Endodermal cell (in vitro differentiated cells): Measurements from ENCODE around the gene EIF3B. TPM values are rescaled to one million over a fixed set of nuclear protein-coding genes. Genes with fewer than 3 reads are reported as not detected.

ENCODE experiments used
- DNase-seq: peaks from one replicate; pipeline ENCODE4 v3.0.0-alpha.2; 2017
- H3K27ac ChIP-seq: 2 replicates; pipeline ENCODE4 v1.5.1; 2013; ENCODE audit warnings: mild to moderate bottlenecking, low read depth, low read length, moderate library complexity
- H3K27me3 ChIP-seq: 2 replicates; pipeline ENCODE4 v1.6.1; 2013; ENCODE audit warnings: mild to moderate bottlenecking, low read length, moderate library complexity; ENCODE audit not compliant: insufficient read depth, control insufficient read depth, poor library complexity, severe bottlenecking
- H3K36me3 ChIP-seq: 2 replicates; pipeline ENCODE4 v1.7.0; 2013; ENCODE audit warnings: mild to moderate bottlenecking, low read length, moderate library complexity; ENCODE audit not compliant: control insufficient read depth, insufficient read depth
- H3K4me1 ChIP-seq: one replicate; pipeline ENCODE4 v1.7.0; 2013; ENCODE audit warnings: low read length; ENCODE audit not compliant: control insufficient read depth, insufficient read depth
- H3K4me3 ChIP-seq: 2 replicates; pipeline ENCODE4 v1.5.1; 2013; ENCODE audit warnings: mild to moderate bottlenecking, low read length, moderate library complexity
- H3K9ac ChIP-seq: 2 replicates; pipeline ENCODE4 v1.6.1; 2013; ENCODE audit warnings: mild to moderate bottlenecking, low read length, moderate library complexity; ENCODE audit not compliant: poor library complexity, severe bottlenecking; ENCODE audit errors: extremely low read depth
- H3K9me3 ChIP-seq: 2 replicates; pipeline ENCODE4 v1.6.1; 2013; ENCODE audit warnings: mild to moderate bottlenecking, low read length, moderate library complexity; ENCODE audit not compliant: control insufficient read depth
- H3K27ac Mint-ChIP-seq: 2 replicates; pipeline ENCODE4 v1.8.0; 2020; ENCODE audit warnings: mixed read lengths
- H3K27me3 Mint-ChIP-seq: 2 replicates; pipeline ENCODE4 v1.8.0; 2021; ENCODE audit warnings: mild to moderate bottlenecking, mixed read lengths; ENCODE audit not compliant: insufficient read depth
- H3K36me3 Mint-ChIP-seq: 2 replicates; pipeline ENCODE4 v1.8.0; 2020; ENCODE audit warnings: low read depth, mixed read lengths
- H3K4me1 Mint-ChIP-seq: 2 replicates; pipeline ENCODE4 v1.8.0; 2020; ENCODE audit warnings: mixed read lengths
- H3K4me3 Mint-ChIP-seq: 2 replicates; pipeline ENCODE4 v1.8.0; 2020; ENCODE audit warnings: mild to moderate bottlenecking, moderate library complexity, mixed read lengths
- H3K9me3 Mint-ChIP-seq: 2 replicates; pipeline ENCODE4 v1.8.0; 2020; ENCODE audit warnings: mild to moderate bottlenecking, mixed read lengths
- WGBS, 2 experiments: methylation state at CpG; one replicate each; pipeline versions ENCODE4 v1.1.5 to v1.1.7; 2013; ENCODE audit warnings: missing lambda C conversion rate in 2 of 2, mixed read lengths in 1 of 2; ENCODE audit not compliant: insufficient coverage in 1 of 2, insufficient read length in 1 of 2; 5-methylcytosine and 5-hydroxymethylcytosine counted together
- total RNA-seq, 2 donors: library from RNA; stranded (reverse); fragmentation: NEBNext Ultra II Directional in 1 of 2; extraction: Animal tissue kit (Norgen Biotek cat#: 25700) in 1 of 2; gene quantifications; 2 replicates in 1 of 2; 3 replicates in 1 of 2; pipeline ENCODE4 v1.2.1, GENCODE V29; 2021
- TF ChIP-seq, protein P1 (sequence below): fragments of 200-600 bp; sonication (generic); conservative IDR thresholded peaks from 2 replicates; pipeline ENCODE4 v1.5.0; 2021; ENCODE audit warnings: antibody characterized with exemption, mild to moderate bottlenecking

The EIF3B gene
- total RNA-seq, 2 donors from 2014 or later, result 172 to 220 TPM

DNA sequence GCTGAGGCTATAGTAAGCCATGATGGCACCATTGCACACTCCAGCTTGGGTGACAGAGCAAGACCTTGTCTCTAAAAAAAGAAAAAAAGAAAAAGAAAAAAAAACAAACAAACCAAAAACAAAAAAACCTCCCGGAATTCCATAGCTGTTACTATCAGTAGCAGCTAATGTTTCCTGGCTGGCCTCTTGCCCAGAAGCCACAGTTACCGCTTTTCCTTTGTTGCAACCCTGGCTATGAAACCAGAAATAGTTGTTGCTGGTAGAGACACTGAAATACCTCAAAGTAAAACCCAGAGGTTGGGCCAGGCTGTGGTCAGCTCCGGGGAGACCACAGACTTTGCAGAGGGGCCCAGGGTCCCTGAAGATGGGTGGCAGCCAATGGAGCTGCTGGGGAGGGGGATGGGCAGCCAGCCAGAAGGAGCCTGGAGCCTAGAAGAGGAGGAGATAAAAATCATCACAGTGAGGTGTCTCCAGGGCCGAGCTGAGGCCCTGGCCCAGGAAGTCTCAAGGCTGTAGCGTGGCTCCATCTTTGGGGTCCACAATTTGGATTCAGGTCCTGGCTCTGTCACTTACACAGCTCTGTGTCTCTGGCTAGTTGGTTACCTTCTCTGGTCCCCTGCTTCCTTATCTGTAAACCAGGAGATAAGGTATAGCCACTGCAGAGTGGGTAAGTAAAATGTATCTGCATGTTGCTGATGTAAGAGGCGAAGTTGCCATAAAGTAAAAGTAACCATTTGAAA, 45.4 kb downstream of the EIF3B start:
- WGBS, 2 experiments, result 74 to 81% methylated on average over 3 to 6 of the region's 6 CpGs
- peak; percentile 70 for DNase-seq
- Mint-ChIP-seq H3K27ac (peak overlapping the region; percentile 79), H3K27me3 (no peaks in the 10 kb centered on the region), H3K9me3 (no peaks in the 10 kb centered on the region), H3K36me3 (no peaks in the 10 kb centered on the region), H3K4me1 (peaks cover 18% of the 10 kb centered on the region), H3K4me3 (no peak overlapping the region)
- H3K9ac ChIP-seq, result no peak overlapping the region
- no peaks in the 10 kb centered on the region for H3K36me3 ChIP-seq
- no peaks in the 10 kb centered on the region for H3K27me3 ChIP-seq
- H3K9me3 ChIP-seq, result no peaks in the 10 kb centered on the region
- peak overlapping the region; percentile 16 for H3K27ac ChIP-seq
- TF ChIP-seq, protein P1, sequence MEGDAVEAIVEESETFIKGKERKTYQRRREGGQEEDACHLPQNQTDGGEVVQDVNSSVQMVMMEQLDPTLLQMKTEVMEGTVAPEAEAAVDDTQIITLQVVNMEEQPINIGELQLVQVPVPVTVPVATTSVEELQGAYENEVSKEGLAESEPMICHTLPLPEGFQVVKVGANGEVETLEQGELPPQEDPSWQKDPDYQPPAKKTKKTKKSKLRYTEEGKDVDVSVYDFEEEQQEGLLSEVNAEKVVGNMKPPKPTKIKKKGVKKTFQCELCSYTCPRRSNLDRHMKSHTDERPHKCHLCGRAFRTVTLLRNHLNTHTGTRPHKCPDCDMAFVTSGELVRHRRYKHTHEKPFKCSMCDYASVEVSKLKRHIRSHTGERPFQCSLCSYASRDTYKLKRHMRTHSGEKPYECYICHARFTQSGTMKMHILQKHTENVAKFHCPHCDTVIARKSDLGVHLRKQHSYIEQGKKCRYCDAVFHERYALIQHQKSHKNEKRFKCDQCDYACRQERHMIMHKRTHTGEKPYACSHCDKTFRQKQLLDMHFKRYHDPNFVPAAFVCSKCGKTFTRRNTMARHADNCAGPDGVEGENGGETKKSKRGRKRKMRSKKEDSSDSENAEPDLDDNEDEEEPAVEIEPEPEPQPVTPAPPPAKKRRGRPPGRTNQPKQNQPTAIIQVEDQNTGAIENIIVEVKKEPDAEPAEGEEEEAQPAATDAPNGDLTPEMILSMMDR, result no peak
- H3K4me1 ChIP-seq, result peaks cover 8% of the 10 kb centered on the region
- no peak overlapping the region for H3K4me3 ChIP-seq

DNA sequence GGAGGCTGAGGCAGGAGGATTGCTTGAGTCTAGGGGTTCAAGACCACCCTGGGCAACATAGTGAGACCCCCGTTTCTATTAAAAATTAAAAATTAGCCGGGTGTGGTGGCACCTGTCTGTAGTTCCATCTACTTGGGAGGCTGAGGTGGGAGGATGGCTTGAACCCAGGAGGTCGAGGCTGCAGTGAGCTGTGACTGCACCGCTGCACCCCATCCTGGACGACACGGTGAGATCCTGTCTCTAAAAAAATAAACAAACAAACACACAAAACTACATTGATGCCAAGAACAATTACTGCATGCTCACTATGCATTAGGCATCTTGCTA, 48.0 kb downstream of the EIF3B start:
- Histone ChIP-seq H3K4me1 (peaks cover 8% of the 10 kb centered on the region), H3K27me3 (no peaks in the 10 kb centered on the region), H3K4me3 (peak overlapping the region; percentile 81), H3K9ac (no peak overlapping the region), H3K36me3 (no peaks in the 10 kb centered on the region), H3K27ac (peak overlapping the region; percentile 4), H3K9me3 (no peaks in the 10 kb centered on the region)
- peaks cover 4% of the 10 kb centered on the region for H3K36me3 Mint-ChIP-seq
- DNase-seq, result no peak
- H3K27ac Mint-ChIP-seq, result peak overlapping the region; percentile 78
- 84 to 90% methylated on average over 5 to 6 of the region's 6 CpGs for WGBS, 2 experiments
- no peaks in the 10 kb centered on the region for H3K9me3 Mint-ChIP-seq
- H3K27me3 Mint-ChIP-seq, result no peaks in the 10 kb centered on the region
- H3K4me3 Mint-ChIP-seq, result peak overlapping the region; percentile 65
- TF ChIP-seq, protein P1, result no peak
- H3K4me1 Mint-ChIP-seq, result peaks cover 24% of the 10 kb centered on the region

DNA sequence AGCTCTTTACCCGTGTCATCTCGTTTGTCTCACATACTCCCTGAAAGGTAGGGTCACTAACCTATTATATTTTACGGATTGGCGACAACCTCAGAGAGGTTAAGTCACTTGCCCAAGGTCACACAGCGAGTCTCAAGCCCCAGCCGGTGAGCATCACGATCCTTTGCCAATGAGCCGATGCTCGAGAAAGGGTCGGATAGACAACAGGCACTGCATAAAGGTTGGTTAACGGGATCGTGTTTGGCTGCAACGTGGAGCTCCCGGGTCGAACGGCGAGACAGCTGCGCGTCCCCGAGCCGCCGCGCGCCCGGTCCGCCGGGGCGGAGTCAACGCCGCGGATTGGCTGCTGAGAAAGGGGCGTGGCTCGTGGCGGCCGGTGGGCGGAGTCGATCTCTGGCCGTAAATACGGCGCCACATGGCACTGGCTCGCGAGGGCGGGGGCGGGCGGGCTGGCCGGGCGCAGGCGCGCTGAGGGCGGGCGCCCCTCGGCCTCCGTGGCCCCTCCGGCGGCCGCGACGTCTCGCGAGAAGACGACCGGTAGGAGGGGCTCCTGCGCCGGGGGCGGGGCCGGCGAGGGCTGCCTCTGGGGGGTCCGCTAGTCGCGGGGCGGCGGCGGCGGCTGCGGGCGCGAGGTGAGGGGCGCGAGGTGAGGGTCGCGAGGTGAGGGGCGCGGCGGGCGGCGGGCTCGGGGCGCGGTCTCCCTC, 48.5 kb downstream of the EIF3B start, which contains the start of gene CHST12:
TSS of gene CHST12 (plus strand) at position 598 of the 704 bp plus-strand sequence. CDS start 29,029 bp downstream, outside the sequence.
- no peaks in the 10 kb centered on the region for H3K9me3 Mint-ChIP-seq
- Histone ChIP-seq H3K27me3 (no peaks in the 10 kb centered on the region), H3K9ac (peak within 1 kb of the TSS; percentile 67), H3K4me3 (peak within 1 kb of the TSS; percentile 89), H3K36me3 (no peaks in the 10 kb centered on the region), H3K27ac (peak within 1 kb of the TSS; percentile 4), H3K4me1 (peaks cover 8% of the 10 kb centered on the region), H3K9me3 (no peaks in the 10 kb centered on the region)
- TF ChIP-seq, protein P1, result no peak
- WGBS, 2 experiments, result 1 to 4% methylated on average over 17 to 89 of the region's 89 CpGs
- peak; percentile 98 for DNase-seq
- peak within 1 kb of the TSS; percentile 78 for H3K27ac Mint-ChIP-seq
- peaks cover 4% of the 10 kb centered on the region for H3K36me3 Mint-ChIP-seq
- H3K4me1 Mint-ChIP-seq, result peaks cover 24% of the 10 kb centered on the region
- H3K4me3 Mint-ChIP-seq, result peak within 1 kb of the TSS; percentile 65
- no peaks in the 10 kb centered on the region for H3K27me3 Mint-ChIP-seq
